Fibroblast of lung (primary cell): ENCODE results near the gene SEC14L2. TPM values are rescaled to one million over a fixed set of nuclear protein-coding genes. Genes with fewer than 3 reads are reported as not detected.
A peak's percentile ranks its signal among the peaks of the same experiment; 100 is the strongest.

Experiments
- DNase-seq, 2 donors: peaks; one replicate each; pipeline versions ENCODE4 v3.0.0 to v3.0.0-alpha.2; 2010; ENCODE audit warnings: low read depth in 2 of 2
- H2AFZ ChIP-seq: 2 replicates; pipeline ENCODE4 v1.5.1; 2012; ENCODE audit warnings: low read length, control low read depth, inconsistent platforms
- H3K27ac ChIP-seq: 2 replicates; pipeline ENCODE4 v1.5.1; 2011; ENCODE audit warnings: low read length, control low read depth; ENCODE audit not compliant: insufficient read depth
- H3K27me3 ChIP-seq: 2 replicates; pipeline ENCODE4 v1.5.1; 2011; ENCODE audit warnings: mild to moderate bottlenecking, low read length; ENCODE audit not compliant: control insufficient read depth, insufficient read depth
- H3K36me3 ChIP-seq: 2 replicates; pipeline ENCODE4 v1.5.1; 2011; ENCODE audit warnings: low read length; ENCODE audit not compliant: control insufficient read depth, insufficient read depth
- H3K4me1 ChIP-seq: 2 replicates; pipeline ENCODE4 v1.5.1; 2011; ENCODE audit warnings: low read length; ENCODE audit not compliant: control insufficient read depth, insufficient read depth; ENCODE audit errors: extremely low read depth
- H3K4me2 ChIP-seq: 2 replicates; pipeline ENCODE4 v1.5.1; 2011; ENCODE audit warnings: low read length, control low read depth; ENCODE audit not compliant: insufficient read depth; ENCODE audit errors: extremely low read depth
- H3K4me3 ChIP-seq, 4 experiments: fragments of 200-600 bp in 1 of 4; sonication (generic) in 1 of 4; replicated peaks in 1 of 4; 2 replicates each; pipeline ENCODE4 v1.5.1; 2011 to 2016; ENCODE audit warnings: low read length in 4 of 4, low read depth in 3 of 4, mild to moderate bottlenecking in 3 of 4, control low read depth in 2 of 4, inconsistent platforms in 1 of 4, mixed read lengths in 1 of 4; ENCODE audit not compliant: insufficient read depth in 1 of 4; ENCODE audit errors: control extremely low read depth in 1 of 4
- H3K79me2 ChIP-seq: 2 replicates; pipeline ENCODE4 v1.5.1; 2012; ENCODE audit warnings: mild to moderate bottlenecking, low read length, inconsistent platforms; ENCODE audit not compliant: control insufficient read depth, insufficient read depth
- H3K9ac ChIP-seq: 2 replicates; pipeline ENCODE4 v1.5.1; 2011; ENCODE audit warnings: mild to moderate bottlenecking, low read length, control low read depth; ENCODE audit not compliant: insufficient read depth
- H3K9me3 ChIP-seq: 2 replicates; pipeline ENCODE4 v1.5.1; 2012; ENCODE audit warnings: low read depth, low read length; ENCODE audit not compliant: control insufficient read depth, insufficient read depth
- H4K20me1 ChIP-seq: 2 replicates; pipeline ENCODE4 v1.5.1; 2011; ENCODE audit warnings: low read length; ENCODE audit not compliant: control insufficient read depth, insufficient read depth; ENCODE audit errors: extremely low read depth
- CTCF ChIP-seq, 2 donors: IDR thresholded peaks in 1 of 2; conservative IDR thresholded peaks in 1 of 2; 1 replicate in 1 of 2; 2 replicates in 1 of 2; pipeline ENCODE4 v1.5.1; 2011 to 2012; ENCODE audit warnings: low read length in 2 of 2, control low read depth in 1 of 2, inconsistent platforms in 1 of 2, low read depth in 1 of 2, mild to moderate bottlenecking in 1 of 2
- EZH2 ChIP-seq: IDR thresholded peaks from 2 replicates; pipeline ENCODE4 v1.5.1; 2012; ENCODE audit warnings: low read length, control low read depth, mild to moderate bottlenecking; ENCODE audit errors: missing control alignments
- polyA plus RNA-seq, 2 donors: library from polyadenylated mRNA; depleted of rRNA in 1 of 2; stranded (reverse) in 1 of 2; unstranded in 1 of 2; fragments of >200 nt; gene quantifications; 2 replicates each; pipeline ENCODE4 v1.2.1, GENCODE V29; 2011 to 2012; ENCODE audit warnings: missing spikeins in 1 of 2
- total RNA-seq: library from RNA; depleted of rRNA; stranded (reverse); fragments of >200 nt; gene quantifications from 2 replicates; pipeline ENCODE4 v1.2.1, GENCODE V29; 2014

SEC14L2 gene
- total and polyA plus RNA-seq, 2 donors (not counting 1 experiment from before 2014, with no cell fraction given): 5.8 to 10.2 TPM

GRCh38 chr22:30406400-30406799 is 9.6 kb downstream of the SEC14L2 start:
- H3K27ac ChIP-seq: no peak overlapping the region
- H3K4me1 ChIP-seq: peaks cover 2% of the 10 kb centered on the region
- peaks cover 14% of the 10 kb centered on the region for H3K36me3 ChIP-seq
- no peak overlapping the region for H3K9ac ChIP-seq
- H2AFZ ChIP-seq: no peak overlapping the region
- no peaks in the 10 kb centered on the region for H4K20me1 ChIP-seq
- DNase-seq: no peak
- no peaks in the 10 kb centered on the region for H3K79me2 ChIP-seq
- H3K4me3 ChIP-seq: no peak overlapping the region
- TF ChIP-seq EZH2: no peak
- no peaks in the 10 kb centered on the region for H3K27me3 ChIP-seq
- H3K9me3 ChIP-seq: no peaks in the 10 kb centered on the region
- no peak overlapping the region for H3K4me2 ChIP-seq

- no peaks in the 10 kb centered on the region for H3K79me2 ChIP-seq
- peak; percentile 26 to 73 for DNase-seq
- no peaks in the 10 kb centered on the region for H3K9me3 ChIP-seq
- H3K4me2 ChIP-seq: no peak overlapping the region
- TF ChIP-seq CTCF (conservative IDR thresholded peaks at IDR 0.05 in 1 of 2, IDR thresholded peaks at IDR 0.05 in 1 of 2; ENCODE audit: low read depth in 1 of 2, low read length in 2 of 2): no peak
- no peak for TF ChIP-seq EZH2
- no peaks in the 10 kb centered on the region for H3K27me3 ChIP-seq
- H3K9ac ChIP-seq: no peak overlapping the region
- H2AFZ ChIP-seq: no peak overlapping the region
- H3K4me3 ChIP-seq: no peak overlapping the region
- peaks cover 2% of the 10 kb centered on the region for H3K4me1 ChIP-seq
- peak overlapping the region; percentile 32 for H3K27ac ChIP-seq
- H4K20me1 ChIP-seq: no peaks in the 10 kb centered on the region
- peaks cover 17% of the 10 kb centered on the region for H3K36me3 ChIP-seq
Observed at GRCh38 chr22:30408388-30409102, 11.7 kb downstream of the SEC14L2 start.

GRCh38 chr22:30411780-30412179 is 15.0 kb downstream of the SEC14L2 start:
- Histone ChIP-seq H3K4me1 (peaks cover 2% of the 10 kb centered on the region), H3K4me2 (no peak overlapping the region), H3K27ac (no peak overlapping the region), H2AFZ (no peak overlapping the region), H3K9ac (no peak overlapping the region), H4K20me1 (no peaks in the 10 kb centered on the region), H3K36me3 (peaks cover 19% of the 10 kb centered on the region), H3K9me3 (no peaks in the 10 kb centered on the region), H3K79me2 (no peaks in the 10 kb centered on the region), H3K27me3 (no peaks in the 10 kb centered on the region), H3K4me3 (no peak overlapping the region)
- no peak for DNase-seq
- TF ChIP-seq CTCF (conservative IDR thresholded peaks at IDR 0.05 in 1 of 2, IDR thresholded peaks at IDR 0.05 in 1 of 2; ENCODE audit: low read depth in 1 of 2, low read length in 2 of 2) (no peak), EZH2 (no peak)
